DND-41 (cell line): Measurements from ENCODE around the gene CDKN1A.

Experiments
- CTCF ChIP-seq: IDR thresholded peaks from 2 replicates; pipeline ENCODE4 v1.5.1; 2012; ENCODE audit warnings: borderline replicate concordance, low read length, moderate library complexity, mild to moderate bottlenecking; ENCODE audit not compliant: poor library complexity, severe bottlenecking; ENCODE audit errors: extremely low read depth
- EZH2 ChIP-seq: IDR thresholded peaks from 3 replicates; pipeline ENCODE4 v1.6.1; 2012; ENCODE audit warnings: borderline replicate concordance, low read depth, mild to moderate bottlenecking, moderate library complexity, low read length, inconsistent platforms; ENCODE audit not compliant: severe bottlenecking

- no peak for TF ChIP-seq CTCF
- no peak for TF ChIP-seq EZH2
Measured at GRCh38 chr6:36649701-36650484, 28.6 kb upstream of the CDKN1A start.
